ENCODE results near the gene RPS27.
"Not testable (repeated sequence)": the region's sequence is repeated elsewhere in the genome, so short reads cannot be mapped to it uniquely, and the experiment has no call there.

Gene RPS27

GRCh38 chr1:153985341-153985912 is 5.1 kb upstream of the RPS27 start:
- peak in 5 of 56 donors; percentile 3 to 33 (median 14) for DNase-seq

- peak in 50 of 56 donors; percentile 6 to 80 (median 52) for DNase-seq
Observed at GRCh38 chr1:153985941-153986761, 4.4 kb upstream of the RPS27 start, which contains the start of gene RAB13. Gene RAB13 (minus strand): TSS chr1:153986339. CDS start chr1:153986236, 103 bp downstream.

- no peak for DNase-seq
Observed at GRCh38 chr1:153987621-153988020, 2.9 kb upstream of the RPS27 start.

- no peak for DNase-seq
Observed at GRCh38 chr1:153991151-153991630, 629 bp downstream of the RPS27 start.

GRCh38 chr1:153991806-153992205 is 1.2 kb downstream of the RPS27 start:
- no peak for DNase-seq

- no peak for DNase-seq
Observed at GRCh38 chr1:153995202-153995601, 4.6 kb downstream of the RPS27 start.

GRCh38 chr1:153995640-153996039 is 5.1 kb downstream of the RPS27 start:
- no peak for DNase-seq

GRCh38 chr1:153996882-153997281 is 6.3 kb downstream of the RPS27 start:
- DNase-seq, result not testable (repeated sequence)

GRCh38 chr1:154000420-154000819 is 9.9 kb downstream of the RPS27 start:
- no peak for DNase-seq

- DNase-seq, result no peak
Observed at GRCh38 chr1:154006136-154006535, 15.6 kb downstream of the RPS27 start.

- DNase-seq, result no peak
Observed at GRCh38 chr1:154012129-154012528, 21.6 kb downstream of the RPS27 start.

- not testable (repeated sequence) for DNase-seq
Observed at GRCh38 chr1:154012543-154012942, 22.0 kb downstream of the RPS27 start.

- no peak for DNase-seq
Observed at GRCh38 chr1:154014154-154014907, 23.8 kb downstream of the RPS27 start.

GRCh38 chr1:154019269-154019668 is 28.7 kb downstream of the RPS27 start:
- no peak for DNase-seq

- DNase-seq, result no peak
Observed at GRCh38 chr1:154019940-154020339, 29.4 kb downstream of the RPS27 start.

- DNase-seq, result not testable (repeated sequence)
Observed at GRCh38 chr1:154033697-154034096, 43.1 kb downstream of the RPS27 start.
